ENCODE results near the gene STT3B.
"Not testable (repeated sequence)": the region's sequence is repeated elsewhere in the genome, so short reads cannot be mapped to it uniquely, and the experiment has no call there.

The STT3B gene

DNA sequence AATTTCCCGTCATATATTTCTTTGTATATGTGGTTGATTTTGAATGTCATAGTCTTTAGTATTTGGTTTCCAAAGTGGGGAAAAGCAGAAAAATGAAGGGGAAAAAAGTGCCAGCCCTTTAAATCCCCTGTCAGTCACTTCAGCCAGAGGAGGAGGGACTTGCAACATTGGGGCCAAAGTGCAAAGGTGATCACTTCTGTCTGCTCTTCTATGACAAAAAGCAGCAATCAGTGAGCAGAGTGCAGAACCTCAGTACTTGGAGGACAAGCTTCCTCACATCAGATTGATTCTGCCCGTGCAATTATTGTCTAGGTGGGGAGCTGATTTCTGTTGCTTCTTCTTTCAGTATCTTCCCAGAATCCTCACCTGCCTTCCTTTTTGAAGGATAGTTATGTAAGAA lies 60.0 kb downstream of the STT3B start:
- DNase-seq (ENCODE audit: low read depth, low spot score), result no peak

DNA sequence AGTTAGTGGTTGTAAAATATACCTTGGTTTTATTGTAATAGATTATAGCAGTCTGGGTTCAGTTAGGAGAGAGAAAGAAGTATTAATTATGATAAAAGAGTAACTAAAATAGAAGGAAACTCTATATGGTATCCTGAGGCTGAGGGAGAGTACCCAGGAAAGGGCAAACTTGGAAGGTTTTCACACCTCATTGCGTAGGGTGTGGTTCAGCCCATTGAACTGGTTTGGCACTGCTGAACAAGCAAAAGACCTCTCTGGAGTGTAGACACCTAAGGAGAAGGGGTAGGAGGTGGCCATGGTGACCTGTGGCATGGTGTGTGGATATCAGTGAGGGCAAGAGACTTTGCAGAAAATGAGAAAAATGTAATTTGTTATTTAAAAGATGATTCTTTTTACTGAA lies 63.5 kb downstream of the STT3B start:
- DNase-seq (ENCODE audit: low read depth, low spot score), result no peak

- no peak for DNase-seq (ENCODE audit: low read depth, low spot score)
Measured at GRCh38 chr3:31600431-31600830, 67.7 kb downstream of the STT3B start.

DNA sequence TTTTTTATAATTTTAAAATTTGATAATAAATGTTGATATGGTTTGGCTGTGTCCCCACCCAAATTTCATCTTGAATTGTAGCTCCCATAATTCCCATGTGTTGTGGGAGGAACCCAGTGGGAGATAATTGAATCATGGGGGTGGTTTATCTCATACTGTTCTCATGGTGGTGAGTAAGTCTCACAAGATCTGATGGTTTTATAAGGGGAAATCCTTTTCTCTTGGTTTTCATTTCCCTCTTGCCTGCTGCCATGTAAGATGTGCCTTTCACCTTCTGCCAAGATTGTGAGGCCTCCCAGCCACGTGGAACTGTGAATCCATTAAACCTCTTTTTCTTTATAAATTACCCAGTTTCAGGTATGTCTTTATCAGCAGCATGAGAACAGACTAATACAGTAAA lies 72.6 kb downstream of the STT3B start:
- DNase-seq (ENCODE audit: low read depth, low spot score), result not testable (repeated sequence)

DNA sequence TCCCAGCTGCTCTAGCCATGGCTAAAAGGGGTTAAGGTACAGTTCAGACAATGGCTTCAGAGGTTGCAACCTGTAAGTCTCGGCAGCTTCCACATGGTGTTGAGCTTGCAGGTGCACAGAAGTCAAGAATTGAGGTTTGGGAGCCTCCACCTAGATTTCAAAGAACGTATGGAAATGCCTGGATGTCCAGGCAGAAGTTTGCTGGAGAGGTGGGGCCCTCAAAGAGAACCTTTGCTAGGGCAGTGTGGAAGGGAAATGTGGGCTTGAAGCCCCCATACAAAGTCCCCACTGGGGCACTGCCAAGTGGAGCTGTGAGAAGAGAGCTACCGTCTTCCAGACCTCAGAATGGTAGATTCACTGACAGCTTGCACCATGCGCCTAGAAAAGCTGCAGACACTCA lies 73.7 kb downstream of the STT3B start:
- DNase-seq (ENCODE audit: low read depth, low spot score), result no peak

GRCh38 chr3:31610700-31611275 lies 78.1 kb downstream of the STT3B start:
- DNase-seq (ENCODE audit: low read depth, low spot score), result no peak

GRCh38 chr3:31613177-31613576 lies 80.5 kb downstream of the STT3B start:
- no peak for DNase-seq (ENCODE audit: low read depth, low spot score)

- DNase-seq (ENCODE audit: low read depth, low spot score), result no peak
Measured at GRCh38 chr3:31613654-31614053, 80.9 kb downstream of the STT3B start.

DNA sequence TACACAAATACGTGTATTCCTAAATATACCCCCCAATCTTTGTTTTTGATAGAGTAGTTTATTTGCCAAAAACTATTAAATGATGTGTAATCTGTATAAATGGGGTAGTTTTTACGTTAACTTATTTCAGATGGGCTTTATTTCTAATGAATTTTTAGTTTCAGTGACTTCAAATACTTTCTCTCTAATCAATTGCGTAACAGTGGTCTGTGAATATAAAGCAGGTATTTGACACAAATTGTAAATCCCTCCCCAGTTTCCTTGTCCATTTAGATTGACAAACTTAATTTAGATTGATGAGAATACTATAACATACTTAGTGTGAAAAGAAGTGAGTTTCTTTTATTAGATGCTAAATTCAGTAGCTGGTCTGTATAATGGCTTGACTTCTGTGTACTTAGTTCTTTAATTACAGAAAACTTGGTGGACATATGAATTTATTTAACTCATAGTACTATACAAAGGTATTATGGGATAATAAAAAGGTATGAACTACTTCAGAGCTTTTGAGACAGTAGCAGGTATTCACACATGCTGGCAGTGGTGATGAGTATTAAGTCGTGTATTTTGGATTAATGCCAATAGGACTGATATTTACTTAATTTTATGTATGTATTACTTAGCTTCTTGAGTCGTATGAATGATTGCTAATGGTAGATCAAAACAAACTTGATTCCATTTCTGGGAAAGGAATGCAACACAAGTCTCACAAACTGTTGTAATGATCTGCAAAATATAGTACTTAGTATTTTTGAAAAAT lies 81.6 kb downstream of the STT3B start:
- no peak for DNase-seq (ENCODE audit: low read depth, low spot score)

- no peak for DNase-seq (ENCODE audit: low read depth, low spot score)
Measured at GRCh38 chr3:31615071-31615875, 82.5 kb downstream of the STT3B start.

DNA sequence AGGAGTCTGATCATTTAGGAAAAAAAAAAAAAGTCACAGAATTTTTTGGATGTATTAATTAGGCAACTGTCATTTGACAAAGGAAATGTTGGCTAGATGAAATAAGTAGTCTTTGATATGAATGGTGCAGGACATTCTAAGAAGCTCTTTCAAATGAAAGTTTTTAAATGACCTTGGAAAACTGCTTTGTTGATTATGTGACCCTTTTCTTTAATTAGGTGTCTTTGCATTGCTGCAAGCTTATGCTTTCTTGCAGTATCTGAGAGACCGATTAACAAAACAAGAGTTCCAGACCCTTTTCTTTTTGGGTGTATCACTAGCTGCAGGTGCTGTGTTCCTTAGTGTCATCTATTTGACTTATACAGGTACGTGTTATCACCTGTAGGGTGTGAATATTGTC lies 84.0 kb downstream of the STT3B start:
- no peak for DNase-seq (ENCODE audit: low read depth, low spot score)

- no peak for DNase-seq (ENCODE audit: low read depth, low spot score)
Measured at GRCh38 chr3:31620656-31621055, 87.9 kb downstream of the STT3B start.

DNA sequence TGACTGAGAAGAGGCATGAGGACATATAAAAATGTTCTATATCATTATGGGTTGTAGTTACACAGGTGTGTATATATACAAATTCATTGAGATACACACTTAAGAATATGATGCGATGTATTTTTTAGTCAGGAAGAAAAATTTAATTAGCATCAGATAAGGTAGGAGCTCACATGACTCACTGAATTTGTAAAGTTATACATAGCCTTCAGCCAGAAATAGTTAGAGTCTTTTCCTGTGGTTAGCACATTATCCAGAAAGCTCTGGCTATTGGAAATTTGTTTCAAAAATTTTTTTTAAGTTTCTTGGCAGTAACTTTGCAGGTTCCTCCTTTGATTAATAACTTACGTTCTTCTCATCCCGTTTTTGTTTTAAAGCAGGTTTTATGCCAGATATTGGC lies 88.6 kb downstream of the STT3B start:
- DNase-seq (ENCODE audit: low read depth, low spot score), result no peak

- no peak for DNase-seq (ENCODE audit: low read depth, low spot score)
Measured at GRCh38 chr3:31622636-31623288, 90.0 kb downstream of the STT3B start.

DNA sequence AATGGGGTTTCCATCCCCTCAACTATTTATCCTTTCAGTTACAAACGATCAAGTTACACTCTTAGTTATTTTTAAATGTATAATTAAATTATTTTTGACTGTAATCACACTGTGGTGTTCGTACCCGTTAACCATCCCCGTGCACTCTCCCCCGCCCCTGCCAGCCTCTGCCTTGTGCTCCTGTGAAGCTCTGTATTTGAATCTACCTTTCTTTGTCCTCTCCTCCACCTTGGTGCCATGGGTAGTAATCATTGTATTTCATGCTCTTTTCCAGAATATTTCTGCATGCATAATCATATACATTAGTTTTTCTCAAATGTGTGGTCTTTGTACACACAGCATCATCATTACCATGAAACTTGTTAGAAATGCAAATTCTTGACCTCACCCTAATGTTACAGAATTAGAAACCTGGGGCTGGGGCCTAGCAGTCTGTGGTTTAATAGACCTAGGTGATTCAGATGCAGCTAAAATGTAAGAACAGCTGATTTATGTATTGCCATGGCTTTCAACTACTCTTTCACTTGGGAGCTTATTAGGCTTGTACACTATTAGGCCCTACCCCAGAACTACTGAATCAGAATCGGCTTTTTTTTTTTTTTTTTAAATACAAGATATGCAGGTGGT lies 91.5 kb downstream of the STT3B start:
- DNase-seq (ENCODE audit: low read depth, low spot score), result no peak

- no peak for DNase-seq (ENCODE audit: low read depth, low spot score)
Measured at GRCh38 chr3:31625358-31625757, 92.6 kb downstream of the STT3B start.

- DNase-seq (ENCODE audit: low read depth, low spot score), result no peak
Measured at GRCh38 chr3:31629054-31629453, 96.3 kb downstream of the STT3B start.

DNA sequence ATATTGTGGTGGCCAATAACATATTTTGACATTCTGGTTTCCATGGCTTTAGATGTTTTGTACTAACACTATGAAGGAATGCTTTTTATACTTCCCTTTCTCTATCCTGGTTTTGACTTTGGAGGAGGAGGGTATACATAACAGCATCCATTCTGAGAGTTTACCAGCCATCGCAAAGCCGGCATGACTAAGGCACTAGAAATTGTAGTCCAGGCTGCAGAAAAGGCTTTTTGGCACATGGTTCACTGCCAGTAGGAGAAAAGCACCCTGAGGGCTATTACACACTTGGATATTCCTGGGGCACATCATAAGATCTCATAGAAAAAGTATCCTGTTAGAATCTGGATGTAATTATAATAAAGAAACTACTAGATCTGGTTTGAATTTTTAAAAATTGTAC lies 101.8 kb downstream of the STT3B start:
- no peak for DNase-seq (ENCODE audit: low read depth, low spot score)

DNA sequence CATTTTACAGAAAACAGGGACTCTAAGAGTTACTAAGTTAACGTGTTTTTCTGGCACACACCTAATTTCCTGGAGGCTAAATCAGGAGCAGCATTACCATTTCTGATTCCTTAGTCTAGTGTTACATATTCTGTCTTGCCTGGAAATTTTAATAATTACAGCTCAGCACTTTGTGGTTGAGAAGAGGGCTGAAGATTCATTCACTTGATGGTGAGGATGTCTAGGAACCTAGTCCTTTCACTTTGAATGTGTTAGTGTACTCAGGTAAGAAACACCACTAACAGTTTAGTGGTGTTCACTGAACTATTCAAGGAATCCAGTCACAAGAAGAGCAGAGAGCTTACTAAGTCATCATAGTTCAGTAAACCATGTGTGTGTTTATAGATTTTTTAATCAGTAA lies 102.8 kb downstream of the STT3B start:
- DNase-seq (ENCODE audit: low read depth, low spot score), result no peak

DNA sequence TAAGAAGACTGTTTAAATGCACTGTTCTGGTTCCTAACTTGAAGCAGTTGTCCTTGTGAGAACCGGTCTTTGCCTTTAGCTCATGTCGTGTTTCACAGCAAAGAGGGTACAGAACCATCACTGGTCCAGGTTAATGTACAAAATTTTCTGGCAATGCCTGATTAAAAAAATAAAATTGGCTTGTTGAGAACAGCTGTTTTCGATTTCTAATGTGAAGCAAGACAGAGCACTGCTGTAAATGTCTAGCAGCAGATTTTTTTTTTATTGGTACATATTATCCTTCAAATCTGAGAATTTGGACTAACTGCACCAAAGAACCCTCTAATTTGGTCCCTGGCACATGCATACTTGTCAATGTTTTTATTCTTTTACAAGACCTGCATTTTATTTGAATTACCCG lies 103.3 kb downstream of the STT3B start:
- no peak for DNase-seq (ENCODE audit: low read depth, low spot score)

DNA sequence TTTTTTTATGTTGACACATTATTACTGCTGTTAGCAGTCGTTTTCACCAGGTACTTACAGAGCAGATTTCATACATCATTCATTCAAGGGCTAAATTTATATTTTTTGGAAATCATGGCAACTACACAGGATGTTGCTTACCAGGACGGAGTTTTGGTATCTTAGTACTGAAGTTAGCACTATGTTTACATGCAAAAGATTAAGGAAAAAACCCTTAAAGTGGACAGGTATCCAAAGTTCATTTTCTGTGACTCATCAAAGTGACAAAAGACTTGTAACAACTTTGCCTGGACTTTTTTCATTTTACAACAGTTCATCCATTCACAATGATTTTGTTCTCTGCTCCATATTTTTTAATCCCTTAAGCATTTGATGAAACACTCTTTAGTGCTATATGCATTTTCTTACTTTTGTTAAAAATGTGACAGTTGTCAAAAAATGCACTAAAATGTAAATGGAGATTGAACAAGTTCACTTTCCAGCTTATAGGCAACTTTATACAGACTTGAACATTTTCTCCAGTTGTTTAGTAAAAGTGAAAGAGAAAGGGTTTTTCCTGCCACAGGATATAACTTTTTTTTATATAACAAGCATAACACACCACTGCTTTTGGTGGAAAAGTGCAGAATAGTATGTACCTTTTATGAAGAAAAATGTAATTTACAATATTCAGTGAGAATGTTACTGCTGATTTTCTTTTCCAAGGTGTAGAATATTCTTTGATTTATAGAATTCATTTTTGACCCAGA lies 104.1 kb downstream of the STT3B start:
- no peak for DNase-seq (ENCODE audit: low read depth, low spot score)

All from ELF-1 (cell line).